ENCODE measurements around the gene PSMG3.

GRCh38 chr7:1552200-1552599, 17.6 kb downstream of the PSMG3 start:
- TF ChIP-seq ATF2 (CRISPR knock-in tag; IDR thresholded peaks at IDR 0.05; ENCODE audit: borderline replicate concordance, low read depth) = no peak
- no peak for TF ChIP-seq NR2C2 (CRISPR knock-in tag; IDR thresholded peaks at IDR 0.05)
- TF ChIP-seq, protein P1, sequence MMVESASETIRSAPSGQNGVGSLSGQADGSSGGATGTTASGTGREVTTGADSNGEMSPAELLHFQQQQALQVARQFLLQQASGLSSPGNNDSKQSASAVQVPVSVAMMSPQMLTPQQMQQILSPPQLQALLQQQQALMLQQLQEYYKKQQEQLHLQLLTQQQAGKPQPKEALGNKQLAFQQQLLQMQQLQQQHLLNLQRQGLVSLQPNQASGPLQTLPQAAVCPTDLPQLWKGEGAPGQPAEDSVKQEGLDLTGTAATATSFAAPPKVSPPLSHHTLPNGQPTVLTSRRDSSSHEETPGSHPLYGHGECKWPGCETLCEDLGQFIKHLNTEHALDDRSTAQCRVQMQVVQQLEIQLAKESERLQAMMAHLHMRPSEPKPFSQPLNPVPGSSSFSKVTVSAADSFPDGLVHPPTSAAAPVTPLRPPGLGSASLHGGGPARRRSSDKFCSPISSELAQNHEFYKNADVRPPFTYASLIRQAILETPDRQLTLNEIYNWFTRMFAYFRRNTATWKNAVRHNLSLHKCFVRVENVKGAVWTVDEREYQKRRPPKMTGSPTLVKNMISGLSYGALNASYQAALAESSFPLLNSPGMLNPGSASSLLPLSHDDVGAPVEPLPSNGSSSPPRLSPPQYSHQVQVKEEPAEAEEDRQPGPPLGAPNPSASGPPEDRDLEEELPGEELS (CRISPR knock-in tag; IDR thresholded peaks at IDR 0.05) = no peak
- TF ChIP-seq ATF3 (CRISPR knock-in tag; conservative IDR thresholded peaks at IDR 0.05) = no peak
- no peak for TF ChIP-seq FOXK1 (CRISPR knock-in tag; IDR thresholded peaks at IDR 0.05)
- TF ChIP-seq, protein P2, sequence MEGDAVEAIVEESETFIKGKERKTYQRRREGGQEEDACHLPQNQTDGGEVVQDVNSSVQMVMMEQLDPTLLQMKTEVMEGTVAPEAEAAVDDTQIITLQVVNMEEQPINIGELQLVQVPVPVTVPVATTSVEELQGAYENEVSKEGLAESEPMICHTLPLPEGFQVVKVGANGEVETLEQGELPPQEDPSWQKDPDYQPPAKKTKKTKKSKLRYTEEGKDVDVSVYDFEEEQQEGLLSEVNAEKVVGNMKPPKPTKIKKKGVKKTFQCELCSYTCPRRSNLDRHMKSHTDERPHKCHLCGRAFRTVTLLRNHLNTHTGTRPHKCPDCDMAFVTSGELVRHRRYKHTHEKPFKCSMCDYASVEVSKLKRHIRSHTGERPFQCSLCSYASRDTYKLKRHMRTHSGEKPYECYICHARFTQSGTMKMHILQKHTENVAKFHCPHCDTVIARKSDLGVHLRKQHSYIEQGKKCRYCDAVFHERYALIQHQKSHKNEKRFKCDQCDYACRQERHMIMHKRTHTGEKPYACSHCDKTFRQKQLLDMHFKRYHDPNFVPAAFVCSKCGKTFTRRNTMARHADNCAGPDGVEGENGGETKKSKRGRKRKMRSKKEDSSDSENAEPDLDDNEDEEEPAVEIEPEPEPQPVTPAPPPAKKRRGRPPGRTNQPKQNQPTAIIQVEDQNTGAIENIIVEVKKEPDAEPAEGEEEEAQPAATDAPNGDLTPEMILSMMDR (IDR thresholded peaks at IDR 0.05) = no peak
